ENCODE measurements around the gene CDCA7. TPM values are rescaled to one million over a fixed set of nuclear protein-coding genes. Genes with fewer than 3 reads are reported as not detected.
A peak's percentile ranks its signal among the peaks of the same experiment; 100 is the strongest.

Gene CDCA7
- total RNA-seq, 1 experiment from 2014 or later = 50.3 TPM

DNA sequence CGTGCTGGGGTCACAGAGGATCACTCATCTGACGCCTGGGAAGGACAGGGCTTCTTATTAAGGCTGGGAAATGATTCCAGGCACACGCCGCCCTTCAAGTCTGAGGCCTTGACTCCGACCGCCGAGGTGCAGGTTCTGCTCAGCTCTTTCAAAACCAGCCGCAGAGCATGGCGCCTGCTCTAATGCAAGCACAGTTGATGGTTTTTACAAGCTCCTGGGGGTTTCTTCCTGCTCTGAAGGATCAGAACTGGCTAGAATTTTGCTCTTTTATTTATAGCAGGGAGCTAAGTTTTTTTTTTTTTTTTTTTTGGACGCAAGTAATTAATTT lies 32.0 kb downstream of the CDCA7 start:
- Histone ChIP-seq H3K79me1 (ENCODE audit: insufficient read depth, low read depth, low read length, poor library complexity, severe bottlenecking) (no peaks in the 10 kb centered on the region), H3K27me3 (ENCODE audit: insufficient read depth, low read length) (no peaks in the 10 kb centered on the region), H2BK12ac (ENCODE audit: insufficient read length, low read depth, low read length) (no peak overlapping the region), H3K27ac (ENCODE audit: insufficient read length, low read depth, low read length) (no peak overlapping the region), H2BK5ac (ENCODE audit: insufficient read length, low read length) (no peak overlapping the region), H3K4ac (ENCODE audit: low read depth, low read length) (no peak overlapping the region), H3K56ac (ENCODE audit: insufficient read length, low read depth, low read length) (no peak overlapping the region), H3K4me2 (ENCODE audit: insufficient read depth, insufficient read length, low read length) (no peak overlapping the region), H4K91ac (ENCODE audit: insufficient read length, low read depth, low read length) (no peak overlapping the region), H3K9ac (ENCODE audit: extremely low read depth, insufficient read length, low read length) (no peak overlapping the region), H4K20me1 (ENCODE audit: control insufficient read depth, insufficient read depth, insufficient read length) (no peaks in the 10 kb centered on the region), H4K8ac (replicated peaks; ENCODE audit: insufficient read length, low read depth, low read length) (no peak overlapping the region), H3K14ac (ENCODE audit: insufficient read depth, low read length) (no peak overlapping the region), H4K5ac (ENCODE audit: insufficient read length, low read depth, low read length) (no peak overlapping the region), H2BK15ac (ENCODE audit: low read depth, low read length) (no peak overlapping the region), H2BK120ac (ENCODE audit: low read depth, low read length, poor library complexity, severe bottlenecking) (no peak overlapping the region), H3K23me2 (ENCODE audit: insufficient read length, low read depth, low read length, poor library complexity, severe bottlenecking) (no peaks in the 10 kb centered on the region), H3K4me1 (ENCODE audit: insufficient read depth, low read length) (no peaks in the 10 kb centered on the region), H3K79me2 (ENCODE audit: insufficient read depth, low read length) (no peaks in the 10 kb centered on the region), H2BK20ac (ENCODE audit: low read depth, low read length, poor library complexity, severe bottlenecking) (no peak overlapping the region), H3T11ph (ENCODE audit: low read length) (no peak overlapping the region), H3K9me3 (ENCODE audit: control insufficient read depth, low read depth, low read length) (no peaks in the 10 kb centered on the region), H3K18ac (ENCODE audit: insufficient read length, low read depth, low read length) (no peak overlapping the region), H2AFZ (ENCODE audit: low read length) (no peak overlapping the region), H3K23ac (ENCODE audit: insufficient read length, low read depth, low read length) (no peak overlapping the region), H2AK5ac (ENCODE audit: insufficient read length, low read length) (no peak overlapping the region)
- DNase-seq = no peak
- Mint-ChIP-seq H3K27ac (peak overlapping the region in 2 of 3 experiments; percentile 15 to 50; a peak in 2 of 7 replicates), H3K4me1 (peaks cover 5 to 13% of the 10 kb centered on the region in 2 experiments; a peak in 3 of 4 replicates), H3K9me3 (no peaks in the 10 kb centered on the region), H3K36me3 (ENCODE audit: insufficient read depth in 1 of 3, low read depth in 3 of 3) (peaks cover 2 to 8% (median 2%) of the 10 kb centered on the region in 3 experiments; a peak in 5 of 7 replicates), H3K4me3 (no peak overlapping the region), H3K27me3 (ENCODE audit: low read depth) (no peaks in the 10 kb centered on the region)
- TF ChIP-seq, protein P1, sequence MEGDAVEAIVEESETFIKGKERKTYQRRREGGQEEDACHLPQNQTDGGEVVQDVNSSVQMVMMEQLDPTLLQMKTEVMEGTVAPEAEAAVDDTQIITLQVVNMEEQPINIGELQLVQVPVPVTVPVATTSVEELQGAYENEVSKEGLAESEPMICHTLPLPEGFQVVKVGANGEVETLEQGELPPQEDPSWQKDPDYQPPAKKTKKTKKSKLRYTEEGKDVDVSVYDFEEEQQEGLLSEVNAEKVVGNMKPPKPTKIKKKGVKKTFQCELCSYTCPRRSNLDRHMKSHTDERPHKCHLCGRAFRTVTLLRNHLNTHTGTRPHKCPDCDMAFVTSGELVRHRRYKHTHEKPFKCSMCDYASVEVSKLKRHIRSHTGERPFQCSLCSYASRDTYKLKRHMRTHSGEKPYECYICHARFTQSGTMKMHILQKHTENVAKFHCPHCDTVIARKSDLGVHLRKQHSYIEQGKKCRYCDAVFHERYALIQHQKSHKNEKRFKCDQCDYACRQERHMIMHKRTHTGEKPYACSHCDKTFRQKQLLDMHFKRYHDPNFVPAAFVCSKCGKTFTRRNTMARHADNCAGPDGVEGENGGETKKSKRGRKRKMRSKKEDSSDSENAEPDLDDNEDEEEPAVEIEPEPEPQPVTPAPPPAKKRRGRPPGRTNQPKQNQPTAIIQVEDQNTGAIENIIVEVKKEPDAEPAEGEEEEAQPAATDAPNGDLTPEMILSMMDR (conservative IDR thresholded peaks at IDR 0.05) = no peak
- no CpG with 5 or more reads among the region's 10 CpGs for WGBS (ENCODE audit: extremely low coverage, insufficient read length, low lambda C conversion rate)

Data from H9 (cell line).